SK-N-SH (cell line): Measurements from ENCODE around the gene EFCAB13.
"Not testable (repeated sequence)": the region's sequence is repeated elsewhere in the genome, so short reads cannot be mapped to it uniquely, and the experiment has no call there.

Experiments used
- CTCF ChIP-seq: fragments of 200-600 bp; sonication (generic); IDR thresholded peaks from 2 replicates; pipeline ENCODE4 v1.6.1; 2017; ENCODE audit warnings: antibody characterized with exemption, mild to moderate bottlenecking, moderate library complexity
- TAF1 ChIP-seq: IDR thresholded peaks from 2 replicates; pipeline ENCODE4 v1.6.1; 2012; ENCODE audit warnings: low read depth, mild to moderate bottlenecking, low read length, moderate library complexity, borderline replicate concordance
- YY1 ChIP-seq: IDR thresholded peaks from 2 replicates; pipeline ENCODE4 v1.4.0; 2012; ENCODE audit warnings: low read depth, mild to moderate bottlenecking

- TF ChIP-seq CTCF, YY1, TAF1: not testable (repeated sequence)
Measured at GRCh38 chr17:47370899-47371298, 47.1 kb downstream of the EFCAB13 start.
